GM10248 (cell line): ENCODE data around the gene SRSF2.
"Not testable (repeated sequence)": the region's sequence is repeated elsewhere in the genome, so short reads cannot be mapped to it uniquely, and the experiment has no call there.

Experiments used
- CTCF ChIA-PET: fragments of 300-600 bp; sonication (Branson Sonifier 250); formaldehyde crosslinking; extraction: SDS; loops from one replicate; lab custom pipeline; 2021; ENCODE audit warnings: antibody characterized with exemption; lab: Yijun Ruan, JAX
- POLR2A ChIA-PET: fragments of 350-650 bp; sonication (Branson Sonifier 250); formaldehyde crosslinking; extraction: SDS; loops from one replicate; lab custom pipeline; 2020; ENCODE audit warnings: antibody characterized with exemption; lab: Yijun Ruan, JAX
- DNase-seq: peaks from one replicate; pipeline ENCODE4 v3.0.0; 2012; ENCODE audit errors: extremely low spot score
- TF ChIP-seq, protein P1 (sequence below): IDR thresholded peaks from 2 replicates; pipeline ENCODE4 v1.5.1; 2012; ENCODE audit warnings: mild to moderate bottlenecking, low read depth; ENCODE audit errors: extremely low read depth, missing control alignments, control extremely low read depth

SRSF2 gene

DNA sequence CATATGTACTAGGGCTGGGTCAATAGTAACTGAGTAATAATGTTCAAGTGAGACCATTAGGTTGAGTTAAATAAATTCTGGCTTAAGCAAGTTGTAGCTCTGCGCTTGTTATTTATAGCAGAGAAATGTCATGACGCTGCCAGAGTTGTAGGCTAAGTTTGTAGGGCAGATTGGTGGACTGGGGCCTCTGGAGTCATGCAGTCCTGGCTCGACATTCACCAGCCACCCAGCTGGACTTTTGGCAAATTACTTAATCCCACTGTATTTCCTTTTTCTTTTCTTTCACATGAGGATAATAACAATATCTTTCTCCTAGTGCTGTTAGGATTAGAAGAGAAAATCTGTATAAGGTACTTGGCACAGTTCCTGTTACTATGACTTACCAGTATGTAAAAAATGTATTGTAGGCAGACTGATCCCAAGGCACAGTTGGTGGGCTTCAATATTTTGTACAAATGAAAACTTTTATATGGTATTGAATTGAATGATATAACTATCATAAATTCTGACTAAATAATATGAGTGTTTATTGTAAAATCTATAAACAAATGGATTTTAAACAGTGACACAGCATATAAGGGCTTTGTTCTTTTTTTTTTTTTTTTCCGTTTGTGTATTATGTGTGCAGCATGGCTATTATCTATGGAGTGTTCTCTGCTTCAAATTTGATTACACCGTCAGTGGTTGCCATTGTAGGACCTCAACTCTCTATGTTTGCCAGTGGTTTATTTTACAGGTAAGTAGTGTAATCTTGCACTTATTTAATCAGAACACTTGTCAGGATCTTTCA is 3.4 kb upstream of the SRSF2 start:
- DNase-seq = no peak
- POLR2A ChIA-PET = interaction anchor here (0.6 kb wide), 1 partner anchor 9 kb away, joined by 6 read pairs; no protein-coding TSS in a partner anchor
- CTCF ChIA-PET = interaction anchor here (1.4 kb wide), 1 partner anchor 59 kb away, joined by 3 read pairs; no protein-coding TSS in a partner anchor
- TF ChIP-seq, protein P1, sequence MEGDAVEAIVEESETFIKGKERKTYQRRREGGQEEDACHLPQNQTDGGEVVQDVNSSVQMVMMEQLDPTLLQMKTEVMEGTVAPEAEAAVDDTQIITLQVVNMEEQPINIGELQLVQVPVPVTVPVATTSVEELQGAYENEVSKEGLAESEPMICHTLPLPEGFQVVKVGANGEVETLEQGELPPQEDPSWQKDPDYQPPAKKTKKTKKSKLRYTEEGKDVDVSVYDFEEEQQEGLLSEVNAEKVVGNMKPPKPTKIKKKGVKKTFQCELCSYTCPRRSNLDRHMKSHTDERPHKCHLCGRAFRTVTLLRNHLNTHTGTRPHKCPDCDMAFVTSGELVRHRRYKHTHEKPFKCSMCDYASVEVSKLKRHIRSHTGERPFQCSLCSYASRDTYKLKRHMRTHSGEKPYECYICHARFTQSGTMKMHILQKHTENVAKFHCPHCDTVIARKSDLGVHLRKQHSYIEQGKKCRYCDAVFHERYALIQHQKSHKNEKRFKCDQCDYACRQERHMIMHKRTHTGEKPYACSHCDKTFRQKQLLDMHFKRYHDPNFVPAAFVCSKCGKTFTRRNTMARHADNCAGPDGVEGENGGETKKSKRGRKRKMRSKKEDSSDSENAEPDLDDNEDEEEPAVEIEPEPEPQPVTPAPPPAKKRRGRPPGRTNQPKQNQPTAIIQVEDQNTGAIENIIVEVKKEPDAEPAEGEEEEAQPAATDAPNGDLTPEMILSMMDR = no peak

DNA sequence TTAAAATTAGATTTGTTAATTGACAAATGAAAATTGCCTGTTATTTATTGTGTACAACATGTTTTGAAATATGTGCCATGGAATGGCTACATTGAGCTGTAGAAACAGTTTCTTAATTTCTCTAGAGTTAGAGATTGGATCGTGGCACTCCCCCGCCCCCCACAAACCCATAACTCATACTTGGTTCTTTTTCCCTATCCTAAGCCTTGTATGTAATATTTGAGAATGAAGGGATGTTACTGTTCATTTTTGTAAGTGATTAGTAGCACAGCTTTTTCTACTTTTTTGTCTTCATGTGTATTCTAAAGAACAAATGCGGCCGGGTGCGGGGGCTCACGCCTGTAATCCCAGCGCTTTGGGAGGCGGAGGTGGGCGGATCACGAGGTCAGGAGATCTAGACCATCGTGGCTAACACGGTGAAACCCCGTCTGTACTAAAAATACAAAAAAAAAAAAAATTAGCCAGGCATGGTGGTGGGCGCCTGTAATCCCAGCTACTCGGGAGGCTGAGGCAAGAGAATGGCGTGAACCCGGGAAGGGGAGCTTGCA is 2.5 kb upstream of the SRSF2 start:
- CTCF ChIA-PET = interaction anchor here (1.4 to 1.8 kb wide), 2 partner anchors 9 to 58 kb away, joined by 3 to 4 read pairs; no protein-coding TSS in a partner anchor

DNA sequence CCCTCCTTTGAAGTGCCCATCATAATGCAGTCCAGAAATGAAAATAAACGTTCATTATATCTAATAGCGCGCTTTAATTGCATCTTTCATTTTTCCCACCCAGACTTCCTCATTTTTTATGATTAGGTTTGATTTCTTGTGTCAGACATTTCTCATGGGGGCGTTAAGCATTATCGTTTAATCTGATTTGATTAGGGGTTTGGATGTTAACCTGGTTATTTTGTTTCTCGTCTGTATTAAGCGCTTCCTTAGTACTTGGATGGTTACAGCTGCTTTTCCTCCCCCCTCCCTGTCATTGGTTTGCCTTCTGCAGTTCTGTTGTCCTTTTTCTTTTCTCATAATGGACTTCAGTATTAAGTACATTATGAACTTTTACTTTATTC is 1.3 kb upstream of the SRSF2 start:
- no peak for DNase-seq
- ChIA-PET POLR2A (interaction anchor here (3.4 kb wide), 1 partner anchor 11 kb away, joined by 58 read pairs; the partner anchor contains the start of genes JMJD6 and METTL23), CTCF (interaction anchor here (1.0 to 3.0 kb wide), 3 partner anchors 10 to 24 kb away, joined by 3 to 13 read pairs (median 4); no protein-coding TSS in a partner anchor)
- TF ChIP-seq, protein P1 = no peak

More for the DNA sequence above, 2.5 kb upstream of the SRSF2 start:
- not testable (repeated sequence) for DNase-seq
- POLR2A ChIA-PET = interaction anchor here (0.6 to 0.7 kb wide), 2 partner anchors 10 to 15 kb away, joined by 4 to 6 read pairs; no protein-coding TSS in a partner anchor

DNA sequence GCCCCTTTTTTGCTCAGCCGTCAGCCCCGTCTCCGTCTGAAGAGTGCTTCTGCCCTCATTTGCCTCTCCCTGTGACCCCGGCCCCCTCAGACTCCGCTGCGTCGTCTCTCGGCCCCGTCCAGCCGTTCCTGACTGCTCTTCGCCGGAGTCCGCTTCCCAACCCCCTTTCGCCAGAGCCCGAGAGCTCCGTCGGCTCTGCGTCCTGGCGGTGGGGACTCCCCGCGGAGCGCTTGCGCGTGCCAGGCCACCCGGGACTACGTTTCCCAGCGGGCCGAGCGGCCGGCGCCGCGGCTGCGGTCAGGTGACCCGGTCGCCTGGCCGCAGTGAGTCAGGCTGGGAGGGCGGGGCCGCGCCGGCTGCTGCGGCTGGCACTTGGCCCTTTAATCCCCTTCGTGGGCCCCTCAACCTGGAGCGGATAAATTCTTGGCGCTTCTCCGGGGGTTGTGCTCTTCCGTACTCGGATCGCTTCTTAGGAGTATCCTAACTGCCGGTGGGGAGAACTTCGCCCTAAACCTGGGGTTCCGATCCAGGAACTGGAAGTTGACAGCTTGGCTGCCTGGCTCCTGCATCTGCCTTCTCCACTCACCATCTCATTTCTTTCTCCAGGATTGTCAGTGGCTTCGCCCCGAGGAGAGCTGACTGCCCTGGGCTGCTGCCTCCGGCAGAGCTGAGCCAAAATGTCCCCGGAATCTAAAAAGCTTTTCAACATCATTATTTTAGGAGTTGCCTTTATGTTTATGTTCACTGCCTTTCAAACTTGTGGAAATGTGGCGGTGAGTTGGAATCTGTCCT is 741 bp upstream of the SRSF2 start, which contains the start of gene MFSD11:
MFSD11 (plus strand) TSS at position 444 of the 792 bp plus-strand sequence; CDS start at position 678, 234 bp downstream.
- ChIA-PET POLR2A (interaction anchor here (0.6 to 3.4 kb wide), 4 partner anchors 11 to 358 kb away, joined by 5 to 58 read pairs (median 6); partner anchors contain the start of genes JMJD6 and METTL23), CTCF (interaction anchor here (1.0 to 3.0 kb wide), 3 partner anchors 10 to 24 kb away, joined by 3 to 13 read pairs (median 4); no protein-coding TSS in a partner anchor)
- TF ChIP-seq, protein P1 = no peak
- peak; percentile 93 for DNase-seq

DNA sequence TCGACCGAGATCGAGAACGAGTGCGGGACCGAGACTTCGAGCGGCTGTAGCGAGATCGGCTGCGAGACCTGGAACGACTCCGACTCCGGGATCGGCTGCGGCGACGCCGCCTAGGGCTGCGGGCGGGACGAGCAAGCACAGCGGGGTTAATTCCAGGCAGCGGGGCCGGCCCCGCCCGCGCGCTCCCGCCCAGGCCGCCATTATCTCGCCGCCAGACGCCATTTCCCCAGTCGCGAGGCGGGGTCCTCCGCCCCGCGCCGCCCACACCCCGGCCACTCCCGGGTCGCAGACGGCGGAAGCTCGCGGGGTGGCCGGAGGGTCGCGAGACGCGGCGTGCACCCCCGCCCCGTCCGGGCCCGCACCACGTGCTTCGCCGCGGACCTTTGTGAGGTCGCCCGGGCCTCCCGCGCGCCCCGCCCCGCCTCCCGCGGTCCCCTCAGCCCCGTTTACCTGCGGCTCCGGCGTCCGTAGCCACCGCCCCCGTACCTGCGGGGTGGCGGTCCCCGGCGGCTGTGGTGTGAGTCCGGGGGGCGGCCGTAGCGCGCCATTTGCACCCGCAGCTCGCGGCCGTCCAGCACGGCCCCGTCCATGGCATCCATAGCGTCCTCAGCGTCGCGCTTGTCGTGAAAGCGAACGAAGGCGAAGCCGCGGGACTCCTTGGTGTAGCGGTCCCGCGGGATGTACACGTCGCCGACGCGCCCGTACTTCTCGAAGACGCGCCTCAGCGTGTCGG is 616 bp downstream of the SRSF2 start:
- POLR2A ChIA-PET = interaction anchor here (0.5 to 3.4 kb wide), 6 partner anchors 9 to 1489 kb away, joined by 3 to 58 read pairs (median 5); partner anchors contain the start of genes JMJD6 and METTL23
- CTCF ChIA-PET = interaction anchor here (0.8 to 3.0 kb wide), 2 partner anchors 9 to 20 kb away, joined by 3 to 13 read pairs; no protein-coding TSS in a partner anchor
- TF ChIP-seq, protein P1 = no peak
- peak; percentile 59 for DNase-seq
